A549 (cell line): ENCODE measurements around the gene ZNF474. TPM values are rescaled to one million over a fixed set of nuclear protein-coding genes. Genes with fewer than 3 reads are reported as not detected.
"Not testable (repeated sequence)": the region's sequence is repeated elsewhere in the genome, so short reads cannot be mapped to it uniquely, and the experiment has no call there.

Experiments used
- ATAC-seq, 2 experiments: fragments of 200-7000 bp in 1 of 2; fragments of >200 bp in 1 of 2; cut with Nextera tagmentation in 1 of 2; cut with Tn5 transposase in 1 of 2; 3 replicates each; pipeline versions ENCODE4 v1.8.0 to v1.9.1; 2018 to 2020; ENCODE audit warnings: mild to moderate bottlenecking in 1 of 2, moderate library complexity in 1 of 2
- CTCF ChIA-PET: fragments of 300-600 bp; sonication (Branson Sonifier 250); formaldehyde crosslinking; extraction: SDS; loops from one replicate; lab custom pipeline; 2021; ENCODE audit warnings: antibody characterized with exemption, inconsistent platforms; lab: Yijun Ruan, JAX
- POLR2A ChIA-PET: fragments of 350-600 bp; formaldehyde crosslinking; extraction: SDS; loops from one replicate; lab custom pipeline; 2021; ENCODE audit warnings: antibody characterized with exemption, inconsistent platforms; lab: Yijun Ruan, JAX
- DNase-seq, 2 experiments: peaks; one replicate each; pipeline versions ENCODE4 v3.0.0 to v3.0.0-alpha.2; 2011 to 2016; ENCODE audit warnings: low read depth in 1 of 2, low spot score in 1 of 2
- FAIRE-seq: peaks from 2 replicates; lab custom pipeline; 2011; peaks lifted over from hg19 to GRCh38; lab: Jason Lieb, UNC
- H3K27ac ChIP-seq, 2 experiments: fragments of >200 bp; sonication (Bioruptor Twin); formaldehyde crosslinking; 3 replicates each; pipeline ENCODE4 v1.5.1; 2016 to 2017
- H3K4me1 ChIP-seq: fragments of >200 bp; sonication (Bioruptor Twin); formaldehyde crosslinking; 3 replicates; pipeline ENCODE4 v1.6.1; 2016
- H3K4me2 ChIP-seq: fragments of >200 bp; sonication (Bioruptor Twin); formaldehyde crosslinking; 3 replicates; pipeline ENCODE4 v1.6.1; 2016
- H3K4me3 ChIP-seq: fragments of >200 bp; sonication (Bioruptor Twin); formaldehyde crosslinking; 3 replicates; pipeline ENCODE4 v1.5.1; 2016
- H3K9me3 ChIP-seq: fragments of >200 bp; sonication (Bioruptor Twin); formaldehyde crosslinking; 3 replicates; pipeline ENCODE4 v1.6.1; 2016
- CHD2 ChIP-seq: fragments of 150-350 bp; IDR thresholded peaks from 2 replicates; pipeline ENCODE4 v1.6.1; 2014; ENCODE audit warnings: low read length; ENCODE audit not compliant: partially characterized antibody
- CTCF ChIP-seq: fragments of >200 bp; sonication (Bioruptor Twin); formaldehyde crosslinking; IDR thresholded peaks from 3 replicates; pipeline ENCODE4 v1.5.1; 2016
- EHF ChIP-seq: fragments of 250-450 bp; sonication (Bioruptor Pico); IDR thresholded peaks from 2 replicates; pipeline ENCODE4 v1.5.0; 2020; ENCODE audit warnings: mild to moderate bottlenecking
- ELK1 ChIP-seq: fragments of 150-350 bp; IDR thresholded peaks from 2 replicates; pipeline ENCODE4 v1.6.1; 2014; ENCODE audit warnings: low read depth, mild to moderate bottlenecking, low read length
- FOSB ChIP-seq: fragments of 250-450 bp; sonication (Bioruptor Pico); IDR thresholded peaks from 2 replicates; pipeline ENCODE4 v1.5.0; 2020; ENCODE audit warnings: mild to moderate bottlenecking, moderate library complexity
- FOXS1 ChIP-seq: fragments of 250-450 bp; sonication (Bioruptor Pico); IDR thresholded peaks from 2 replicates; pipeline ENCODE4 v1.5.0; 2020; ENCODE audit warnings: mild to moderate bottlenecking, moderate library complexity
- HDAC2 ChIP-seq: fragments of 200-600 bp; sonication (generic); IDR thresholded peaks from 2 replicates; pipeline ENCODE4 v1.6.1; 2016
- HES2 ChIP-seq: fragments of >200 bp; sonication (Bioruptor Twin); formaldehyde crosslinking; IDR thresholded peaks from 2 replicates; pipeline ENCODE4 v1.6.1; 2016
- HOXA7 ChIP-seq: fragments of 250-450 bp; sonication (Bioruptor Pico); IDR thresholded peaks from 2 replicates; pipeline ENCODE4 v1.5.0; 2020; ENCODE audit warnings: mild to moderate bottlenecking, moderate library complexity
- JUNB ChIP-seq: fragments of >200 bp; sonication (Bioruptor Twin); formaldehyde crosslinking; IDR thresholded peaks from 2 replicates; pipeline ENCODE4 v1.6.1; 2016
- NFE2L2 ChIP-seq: fragments of 150-350 bp; conservative IDR thresholded peaks from 2 replicates; pipeline ENCODE4 v1.6.1; 2014; ENCODE audit warnings: low read length
- PHF8 ChIP-seq: fragments of 200-600 bp; sonication (generic); IDR thresholded peaks from 2 replicates; pipeline ENCODE4 v1.6.1; 2016; ENCODE audit warnings: low read depth, mild to moderate bottlenecking, antibody characterized with exemption, moderate library complexity, borderline replicate concordance
- RAD21 ChIP-seq, 2 experiments: fragments of >200 bp in 1 of 2; sonication (Bioruptor Twin) in 1 of 2; formaldehyde crosslinking in 1 of 2; IDR thresholded peaks in 1 of 2; conservative IDR thresholded peaks in 1 of 2; 2 replicates in 1 of 2; 3 replicates in 1 of 2; pipeline ENCODE4 v1.6.1; 2012 to 2018; ENCODE audit warnings: inconsistent platforms in 1 of 2
- RARB ChIP-seq: fragments of 250-450 bp; sonication (Bioruptor Pico); IDR thresholded peaks from 2 replicates; pipeline ENCODE4 v1.8.0; 2021; ENCODE audit warnings: mild to moderate bottlenecking, moderate library complexity
- SMC3 ChIP-seq: fragments of >200 bp; sonication (Bioruptor Twin); formaldehyde crosslinking; IDR thresholded peaks from 3 replicates; pipeline ENCODE4 v1.6.1; 2018; ENCODE audit warnings: inconsistent platforms
- TFCP2L1 ChIP-seq: fragments of 250-450 bp; sonication (Bioruptor Pico); IDR thresholded peaks from 2 replicates; pipeline ENCODE4 v1.5.0; 2021; ENCODE audit warnings: mild to moderate bottlenecking
- USF2 ChIP-seq: fragments of 450-650 bp; IDR thresholded peaks from 2 replicates; pipeline ENCODE4 v1.6.1; 2014; ENCODE audit warnings: antibody characterized with exemption
- ZC3H11A ChIP-seq: fragments of 450-650 bp; IDR thresholded peaks from 2 replicates; pipeline ENCODE4 v1.6.1; 2014; ENCODE audit warnings: antibody characterized with exemption, mild to moderate bottlenecking
- ZFP36 ChIP-seq: fragments of 450-650 bp; IDR thresholded peaks from 2 replicates; pipeline ENCODE4 v1.6.1; 2014; ENCODE audit warnings: borderline replicate concordance; ENCODE audit not compliant: partially characterized antibody
- WGBS: methylation state at CpG from one replicate; pipeline ENCODE4 v1.1.6; 2017; ENCODE audit errors: missing lambda C conversion rate; 5-methylcytosine and 5-hydroxymethylcytosine counted together
- polyA plus RNA-seq, 4 experiments: library from polyadenylated mRNA; depleted of rRNA in 3 of 4; stranded (reverse); fragments of >200 nt; fragmentation: RNase III in 1 of 4; extraction: RNeasy Plus Mini Kit Qiagen cat#74134 plus additional on column Dnase treatment in 1 of 4; gene quantifications; 2 replicates in 3 of 4; 3 replicates in 1 of 4; pipeline ENCODE4 v1.2.3, GENCODE V29; 2011 to 2017
- TF ChIP-seq, protein P1 (sequence below): fragments of >200 bp; sonication (Bioruptor Twin); formaldehyde crosslinking; IDR thresholded peaks from 3 replicates; pipeline ENCODE4 v1.6.1; 2016

The ZNF474 gene
- polyA plus RNA-seq, 2 of the 4 experiments (the other 2 are of a cell fraction): 0.15 to 0.30 TPM

- no peaks in the 10 kb centered on the region for H3K9me3 ChIP-seq
- no peak overlapping the region for H3K27ac ChIP-seq
- CTCF ChIA-PET: interaction anchor here (0.6 to 8.3 kb wide), 11 partner anchors 10 to 76 kb away, joined by 3 to 36 read pairs (median 6); partner anchors contain the start of gene LOX
- POLR2A ChIA-PET: no interaction called here
- H3K4me3 ChIP-seq: no peak overlapping the region
- H3K4me1 ChIP-seq: no peaks in the 10 kb centered on the region
- peak; percentile 46 for FAIRE-seq
- WGBS: 41% methylated on average over 9 of the region's 9 CpGs
- TF ChIP-seq CTCF (peak; percentile 47), SMC3 (peak; percentile 30; the same call in 1 of the 3 replicates), HOXA7 (CRISPR knock-in tag) (no peak), HES2 (no peak), RAD21 (conservative IDR thresholded peaks at IDR 0.05 in 1 of 2, IDR thresholded peaks at IDR 0.05 in 1 of 2) (peak; percentile 42 to 49; a peak in 3 of 5 replicates), ZFP36 (no peak)
- TF ChIP-seq, protein P1, sequence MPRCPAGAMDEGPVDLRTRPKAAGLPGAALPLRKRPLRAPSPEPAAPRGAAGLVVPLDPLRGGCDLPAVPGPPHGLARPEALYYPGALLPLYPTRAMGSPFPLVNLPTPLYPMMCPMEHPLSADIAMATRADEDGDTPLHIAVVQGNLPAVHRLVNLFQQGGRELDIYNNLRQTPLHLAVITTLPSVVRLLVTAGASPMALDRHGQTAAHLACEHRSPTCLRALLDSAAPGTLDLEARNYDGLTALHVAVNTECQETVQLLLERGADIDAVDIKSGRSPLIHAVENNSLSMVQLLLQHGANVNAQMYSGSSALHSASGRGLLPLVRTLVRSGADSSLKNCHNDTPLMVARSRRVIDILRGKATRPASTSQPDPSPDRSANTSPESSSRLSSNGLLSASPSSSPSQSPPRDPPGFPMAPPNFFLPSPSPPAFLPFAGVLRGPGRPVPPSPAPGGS: no peak
- ATAC-seq: peak; percentile 54 to 79; a peak in 3 of 6 replicates
- H3K4me2 ChIP-seq: no peak overlapping the region
- peak in 1 of 2 experiments; percentile 20 for DNase-seq
Measured at GRCh38 chr5:122091936-122092600, 37.3 kb upstream of the ZNF474 start.

GRCh38 chr5:122093415-122094180 lies 35.7 kb upstream of the ZNF474 start:
- FAIRE-seq: no peak

DNA sequence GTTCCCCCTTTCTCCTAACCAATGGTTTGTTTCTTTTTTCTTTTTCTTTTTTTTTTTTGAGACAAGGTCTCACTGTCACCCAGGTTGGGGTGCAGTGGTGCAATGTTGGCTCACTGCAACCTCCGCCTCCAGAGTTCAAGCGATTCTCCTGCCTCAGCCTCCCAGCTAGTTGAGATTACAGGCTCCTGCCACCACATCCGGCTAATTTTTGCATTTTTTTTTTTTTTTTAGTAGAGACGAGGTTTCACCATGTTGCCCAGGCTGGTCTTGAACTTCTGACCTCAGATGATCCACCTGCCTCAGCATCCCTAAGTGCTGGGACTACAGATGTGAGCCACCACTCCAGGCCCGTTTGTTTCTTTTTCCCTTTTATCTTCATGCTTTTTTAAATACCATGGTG lies 35.1 kb upstream of the ZNF474 start:
- DNase-seq, H3K27ac ChIP-seq, H3K4me1 ChIP-seq, H3K4me3 ChIP-seq, ATAC-seq, POLR2A ChIA-PET, H3K4me2 ChIP-seq, FAIRE-seq, H3K9me3 ChIP-seq: not testable (repeated sequence)
- WGBS: 84% methylated on average over 5 of the region's 5 CpGs
- CTCF ChIA-PET: interaction anchor here (1.1 to 8.3 kb wide), 3 partner anchors 8 to 25 kb away, joined by 3 to 36 read pairs (median 21); partner anchors contain the start of gene LOX

More at GRCh38 chr5:122093415-122094180, 35.7 kb upstream of the ZNF474 start:
- Histone ChIP-seq H3K4me1 (peaks cover 2% of the 10 kb centered on the region), H3K9me3 (no peaks in the 10 kb centered on the region)
- DNase-seq: no peak
- CTCF ChIA-PET: interaction anchor here (1.1 to 8.3 kb wide), 3 partner anchors 8 to 24 kb away, joined by 3 to 36 read pairs (median 21); partner anchors contain the start of gene LOX
- no peak for TF ChIP-seq USF2
- TF ChIP-seq NFE2L2: no peak
- TF ChIP-seq ZC3H11A: no peak
- no peak for TF ChIP-seq FOXS1 (CRISPR knock-in tag)
- TF ChIP-seq EHF (CRISPR knock-in tag): no peak
- TF ChIP-seq TFCP2L1 (CRISPR knock-in tag): no peak
- TF ChIP-seq JUNB: no peak
- no peak for TF ChIP-seq RARB (CRISPR knock-in tag)
- no peak for TF ChIP-seq CHD2
- TF ChIP-seq PHF8: no peak
- TF ChIP-seq, protein P1: no peak
- no peak for TF ChIP-seq ELK1
- no peak for TF ChIP-seq FOSB (CRISPR knock-in tag)
- TF ChIP-seq HDAC2: no peak
- TF ChIP-seq, all 56 proteins: peak for 0
- Histone ChIP-seq H3K4me3 (no peak overlapping the region), H3K4me2 (no peak overlapping the region), H3K27ac (no peak overlapping the region)
- POLR2A ChIA-PET: no interaction called here
- WGBS: 91% methylated on average over 7 of the region's 7 CpGs
- ATAC-seq: no peak
